CD4-positive, alpha-beta T cell treated with Interleukin-17A for 1 hour (primary cell): ENCODE data around the gene MGST3.
"Not testable (repeated sequence)": the region's sequence is repeated elsewhere in the genome, so short reads cannot be mapped to it uniquely, and the experiment has no call there.

Experiments
- DNase-seq: peaks from one replicate; pipeline ENCODE4 v3.0.0-alpha.2; 2020

MGST3 gene

GRCh38 chr1:165659581-165659895 is 28.5 kb downstream of the MGST3 start:
- no peak for DNase-seq

- DNase-seq, result no peak
These were observed 30.7 kb downstream of the MGST3 start for GRCh38 chr1:165661703-165662102.

GRCh38 chr1:165662186-165662585 is 31.2 kb downstream of the MGST3 start:
- DNase-seq, result no peak

GRCh38 chr1:165666152-165666825 is 35.3 kb downstream of the MGST3 start:
- DNase-seq, result no peak

- DNase-seq, result no peak
These were observed 37.1 kb downstream of the MGST3 start for GRCh38 chr1:165668184-165668583.

- DNase-seq, result no peak
These were observed 40.5 kb downstream of the MGST3 start for GRCh38 chr1:165671526-165671925.

- no peak for DNase-seq
These were observed 43.6 kb downstream of the MGST3 start for GRCh38 chr1:165674599-165674998.

- DNase-seq, result no peak
These were observed 44.8 kb downstream of the MGST3 start for GRCh38 chr1:165675794-165676193.

GRCh38 chr1:165678509-165678908 is 47.5 kb downstream of the MGST3 start:
- peak; percentile 12 for DNase-seq

GRCh38 chr1:165679282-165680036 is 48.4 kb downstream of the MGST3 start:
- DNase-seq, result no peak

GRCh38 chr1:165680303-165680702 is 49.3 kb downstream of the MGST3 start:
- no peak for DNase-seq

GRCh38 chr1:165680773-165681172 is 49.7 kb downstream of the MGST3 start:
- not testable (repeated sequence) for DNase-seq

- DNase-seq, result no peak
These were observed 52.9 kb downstream of the MGST3 start for GRCh38 chr1:165683848-165684485.

GRCh38 chr1:165686121-165686970 is 55.3 kb downstream of the MGST3 start:
- no peak for DNase-seq

- no peak for DNase-seq
These were observed 56.0 kb downstream of the MGST3 start for GRCh38 chr1:165686971-165687433.

- DNase-seq, result no peak
These were observed 57.0 kb downstream of the MGST3 start for GRCh38 chr1:165688046-165688445.

GRCh38 chr1:165695031-165695430 is 64.0 kb downstream of the MGST3 start:
- DNase-seq, result no peak

GRCh38 chr1:165696625-165697100 is 65.6 kb downstream of the MGST3 start:
- no peak for DNase-seq

- no peak for DNase-seq
These were observed 66.5 kb downstream of the MGST3 start for GRCh38 chr1:165697491-165697880.

- DNase-seq, result peak; percentile 89
These were observed 67.1 kb downstream of the MGST3 start, which contains the start of gene ALDH9A1 for GRCh38 chr1:165697881-165698760. Gene ALDH9A1 (minus strand): TSS chr1:165698562. CDS start chr1:165698558, 4 bp downstream.

- no peak for DNase-seq
These were observed 67.7 kb downstream of the MGST3 start for GRCh38 chr1:165698761-165699052.

- no peak for DNase-seq
These were observed 68.5 kb downstream of the MGST3 start for GRCh38 chr1:165699577-165699976.
